ENCODE measurements around the gene GSN. TPM values are rescaled to one million over a fixed set of nuclear protein-coding genes. Genes with fewer than 3 reads are reported as not detected.

Gene GSN
- total and polyA plus RNA-seq, 2 of the 8 experiments (the other 6 are each of a cell fraction or from before 2014, with no cell fraction given), result 52.3 to 94.5 TPM

DNA sequence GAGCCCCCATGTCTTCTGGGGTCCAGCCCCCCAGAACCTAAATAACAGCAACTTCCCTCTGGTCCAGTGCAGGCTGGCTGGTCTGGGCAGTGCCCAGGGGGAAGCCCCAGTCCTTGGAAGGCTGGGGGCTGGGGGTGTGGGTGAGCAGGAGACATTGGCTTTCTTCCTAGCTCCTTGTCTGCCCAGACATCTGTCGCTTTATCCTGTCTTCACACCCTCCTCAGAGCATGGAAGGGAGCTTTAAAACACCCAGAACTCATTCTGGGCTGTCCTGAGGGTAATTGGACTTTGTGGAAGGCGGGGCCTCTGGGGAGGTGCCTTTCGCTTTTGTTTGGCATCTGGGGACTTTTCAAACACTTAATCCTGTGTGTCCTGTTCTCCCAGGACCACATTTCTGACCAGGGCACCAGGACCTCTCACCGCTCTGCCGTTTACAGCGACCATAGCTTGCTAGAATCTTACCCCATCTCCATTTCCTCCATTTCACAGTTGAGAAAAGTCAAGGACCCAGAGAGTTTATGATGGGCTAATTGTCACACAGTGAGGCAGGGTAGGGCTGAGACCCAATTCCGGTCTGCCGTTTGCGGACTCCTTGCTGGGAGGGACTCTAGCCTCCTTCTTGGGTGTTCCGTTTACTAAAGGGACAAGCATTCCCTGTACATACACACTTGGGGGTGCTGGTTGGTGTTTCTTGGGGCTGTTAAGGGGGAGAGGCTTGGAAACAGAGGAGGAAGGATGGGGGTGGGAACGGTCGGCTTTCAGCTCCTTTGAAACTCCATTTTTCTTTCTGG lies 1.1 kb downstream of the GSN start:
- Histone ChIP-seq H3K9ac (replicated peaks in 1 of 4; ENCODE audit: extremely low read depth in 1 of 4, low read depth in 3 of 4, low read length in 3 of 4) (peak overlapping the region in 3 of 4 experiments; percentile 21 to 38 (median 24); a peak in 1 of 7 replicates), H3K4ac (replicated peaks; ENCODE audit: insufficient read length, low read depth, low read length) (peak overlapping the region; percentile 6), H2BK20ac (ENCODE audit: low read length) (0 out of 2 replicates have a peak overlapping the region, but pooled peaks have one; percentile 18), H3K27ac (ENCODE audit: low read depth, low read length) (no peak overlapping the region), H3K18ac (ENCODE audit: extremely low read depth, low read length) (peak overlapping the region; percentile 25), H3K4me1 (replicated peaks in 1 of 4; ENCODE audit: control insufficient read depth in 3 of 4, insufficient read depth in 4 of 4, low read length in 3 of 4) (peaks cover 4 to 31% (median 12%) of the 10 kb centered on the region in 4 experiments), H3K9me3 (ENCODE audit: insufficient read depth in 2 of 2, low read depth in 1 of 2, low read length in 1 of 2) (no peaks in the 10 kb centered on the region), H3K4me3 (ENCODE audit: extremely low read depth in 1 of 4, insufficient read depth in 2 of 4, low read depth in 3 of 4, low read length in 4 of 4) (peak overlapping the region; percentile 63 to 94 (median 72); a peak in 7 of 8 replicates), H2AK5ac (ENCODE audit: low read depth, low read length) (no peak overlapping the region), H4K91ac (replicated peaks; ENCODE audit: insufficient read length, low read length) (no peak overlapping the region), H2BK15ac (ENCODE audit: low read length) (0 out of 2 replicates have a peak overlapping the region, but pooled peaks have one; percentile 29), H4K8ac (ENCODE audit: extremely low read depth, insufficient read depth, low read length) (no peak overlapping the region), H3K27me3 (replicated peaks in 1 of 4; ENCODE audit: control insufficient read depth in 3 of 4, extremely low read depth in 1 of 4, insufficient read depth in 3 of 4, low read length in 3 of 4) (peaks cover 0 to 30% (median 22%) of the 10 kb centered on the region in 4 experiments; a peak in 6 of 7 replicates), H3K79me2 (ENCODE audit: control insufficient read depth in 1 of 2, insufficient read depth in 2 of 2, low read length in 2 of 2) (peaks cover 0 to 5% of the 10 kb centered on the region in 2 experiments; a peak in 1 of 4 replicates), H2BK12ac (ENCODE audit: low read depth, low read length) (0 out of 2 replicates have a peak overlapping the region, but pooled peaks have one; percentile 39), H2AFZ (ENCODE audit: low read length) (no peak overlapping the region), H3K4me2 (ENCODE audit: insufficient read depth in 1 of 2, low read depth in 2 of 2, low read length in 2 of 2) (peak overlapping the region; percentile 91 to 93), H3K56ac (replicated peaks; ENCODE audit: insufficient read length, low read depth, low read length) (no peak overlapping the region), H4K20me1 (replicated peaks in 1 of 2; ENCODE audit: control insufficient read depth in 1 of 2, insufficient read depth in 2 of 2, low read length in 2 of 2) (no peaks in the 10 kb centered on the region), H2BK5ac (ENCODE audit: low read depth, low read length) (peak overlapping the region; percentile 18; the same call in 1 of the 2 replicates), H3K23ac (ENCODE audit: insufficient read length) (no peak overlapping the region), H2BK120ac (replicated peaks; ENCODE audit: low read depth, low read length) (no peak overlapping the region), H4K5ac (ENCODE audit: insufficient read length, low read depth, low read length) (no peak overlapping the region), H3K79me1 (ENCODE audit: low read depth, low read length) (no peaks in the 10 kb centered on the region), H3K36me3 (ENCODE audit: control insufficient read depth in 2 of 4, insufficient read depth in 4 of 4, low read length in 3 of 4) (no peaks in the 10 kb centered on the region), H3K23me2 (ENCODE audit: low read depth, low read length) (peaks cover 16% of the 10 kb centered on the region), H3K14ac (ENCODE audit: insufficient read length) (no peak overlapping the region)
- ChIA-PET CTCF (ENCODE audit: partially characterized antibody) (interaction anchor here (0.8 to 6.1 kb wide), 18 partner anchors 9 to 210 kb away, joined by 3 to 53 read pairs (median 5); no protein-coding TSS in a partner anchor), POLR2A (ENCODE audit: partially characterized antibody) (interaction anchor here (1.3 to 2.6 kb wide), 6 partner anchors 8 to 55 kb away, joined by 4 to 19 read pairs (median 5); no protein-coding TSS in a partner anchor)
- TF ChIP-seq, protein P1, sequence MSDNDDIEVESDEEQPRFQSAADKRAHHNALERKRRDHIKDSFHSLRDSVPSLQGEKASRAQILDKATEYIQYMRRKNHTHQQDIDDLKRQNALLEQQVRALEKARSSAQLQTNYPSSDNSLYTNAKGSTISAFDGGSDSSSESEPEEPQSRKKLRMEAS (IDR thresholded peaks at IDR 0.05), result 0 out of 2 replicates have a peak, but pooled peaks have one; percentile 22
- TF ChIP-seq RNF2 (IDR thresholded peaks at IDR 0.05; ENCODE audit: borderline replicate concordance, low read depth, low read length, missing control alignments, poor library complexity, severe bottlenecking), result no peak
- FAIRE-seq (no peak), DNase-seq (ENCODE audit: low read depth in 1 of 2, low spot score in 2 of 2) (no peak)
- 25% methylated on average over 12 of the region's 12 CpGs; no CpG with 5 or more reads in 1 of the 2 experiments for WGBS, 2 experiments (ENCODE audit: extremely low coverage in 1 of 2, insufficient coverage in 1 of 2, insufficient read length in 1 of 2, insufficient replicate concordance in 2 of 2, low coverage in 1 of 2, low lambda C conversion rate in 2 of 2, missing lambda C conversion rate in 1 of 2)

Measured in H1 (cell line).